Skeletal muscle satellite cell (primary cell): ENCODE measurements around the gene PLCB3.
A peak's percentile ranks its signal among the peaks of the same experiment; 100 is the strongest.

Source experiments
- H3K27me3 ChIP-seq: 2 replicates; pipeline ENCODE4 v1.7.0; 2013; ENCODE audit warnings: low read length; ENCODE audit not compliant: control insufficient read depth, insufficient read depth
- H3K36me3 ChIP-seq: 2 replicates; pipeline ENCODE4 v1.7.0; 2013; ENCODE audit warnings: mild to moderate bottlenecking, control low read depth, low read length; ENCODE audit not compliant: insufficient read depth
- H3K4me1 ChIP-seq: 2 replicates; pipeline ENCODE4 v1.7.0; 2013; ENCODE audit warnings: low read length; ENCODE audit not compliant: control insufficient read depth, insufficient read depth
- H3K4me2 ChIP-seq: 2 replicates; pipeline ENCODE4 v1.7.0; 2013; ENCODE audit warnings: mild to moderate bottlenecking, low read length
- H3K4me3 ChIP-seq: 2 replicates; pipeline ENCODE4 v1.7.0; 2013; ENCODE audit warnings: low read length
- H3K9ac ChIP-seq: 2 replicates; pipeline ENCODE4 v1.7.0; 2013; ENCODE audit warnings: mild to moderate bottlenecking, low read depth, low read length, moderate library complexity
- H3K9me3 ChIP-seq: replicated peaks from 2 replicates; pipeline ENCODE4 v1.7.0; 2013; ENCODE audit warnings: mild to moderate bottlenecking, control low read depth, low read length

The PLCB3 gene

DNA sequence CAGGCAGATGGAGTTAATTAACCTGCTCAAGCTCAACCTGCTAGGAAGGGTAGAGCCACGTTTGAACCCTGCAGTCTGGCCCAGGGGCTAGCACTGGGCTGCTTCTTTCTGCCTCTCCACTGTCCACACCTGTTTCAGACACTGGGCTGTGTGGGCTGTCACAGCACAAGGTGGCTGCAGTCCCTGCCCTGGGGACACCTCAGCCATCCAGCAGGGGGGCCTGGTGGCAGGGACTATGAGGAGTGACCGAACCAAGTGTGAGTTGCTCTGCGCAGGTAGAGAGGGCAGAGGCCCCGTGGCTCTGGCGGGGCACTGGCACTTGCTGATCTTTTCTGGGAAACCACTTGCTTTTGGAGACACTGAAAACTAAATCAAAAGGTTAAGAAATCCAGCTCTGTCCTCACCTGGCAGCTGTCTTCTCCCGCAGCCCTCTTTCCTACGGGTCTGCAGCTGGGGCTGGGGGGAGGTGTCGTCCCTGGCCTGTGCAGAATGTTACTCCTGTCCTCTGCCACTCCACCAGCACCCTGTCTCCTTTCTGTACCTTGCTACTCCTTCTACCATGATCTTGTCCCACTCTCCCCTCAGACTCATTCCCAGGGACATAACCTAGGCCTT, 27.4 kb downstream of the PLCB3 start:
- no peak overlapping the region for H3K9ac ChIP-seq
- no peak overlapping the region for H3K4me3 ChIP-seq
- no peak overlapping the region for H3K4me2 ChIP-seq
- H3K27me3 ChIP-seq = no peaks in the 10 kb centered on the region
- H3K9me3 ChIP-seq = no peaks in the 10 kb centered on the region
- H3K36me3 ChIP-seq = peaks cover 9% of the 10 kb centered on the region
- H3K4me1 ChIP-seq = peaks cover 11% of the 10 kb centered on the region

- no peak overlapping the region for H3K4me3 ChIP-seq
- H3K36me3 ChIP-seq = peaks cover 4% of the 10 kb centered on the region
- no peaks in the 10 kb centered on the region for H3K27me3 ChIP-seq
- H3K9me3 ChIP-seq = no peaks in the 10 kb centered on the region
- no peak overlapping the region for H3K4me2 ChIP-seq
- peaks cover 20% of the 10 kb centered on the region for H3K4me1 ChIP-seq
- no peak overlapping the region for H3K9ac ChIP-seq
Observed at GRCh38 chr11:64281957-64282770, 30.8 kb downstream of the PLCB3 start.

- peaks cover 20% of the 10 kb centered on the region for H3K4me1 ChIP-seq
- H3K9me3 ChIP-seq = no peaks in the 10 kb centered on the region
- no peaks in the 10 kb centered on the region for H3K27me3 ChIP-seq
- H3K4me3 ChIP-seq = no peak overlapping the region
- no peak overlapping the region for H3K9ac ChIP-seq
- peak overlapping the region; percentile 99 for H3K4me2 ChIP-seq
- H3K36me3 ChIP-seq = no peaks in the 10 kb centered on the region
Observed at GRCh38 chr11:64283092-64283491, 31.8 kb downstream of the PLCB3 start.

- peak within 1 kb of the TSS; percentile 84 for H3K4me3 ChIP-seq
- peaks cover 20% of the 10 kb centered on the region for H3K4me1 ChIP-seq
- H3K36me3 ChIP-seq = no peaks in the 10 kb centered on the region
- no peaks in the 10 kb centered on the region for H3K27me3 ChIP-seq
- H3K4me2 ChIP-seq = peak within 1 kb of the TSS; percentile 99
- H3K9me3 ChIP-seq = no peaks in the 10 kb centered on the region
- H3K9ac ChIP-seq = peak within 1 kb of the TSS; percentile 88
Observed at GRCh38 chr11:64284048-64284961, 33.0 kb downstream of the PLCB3 start, which contains the start of gene BAD. Gene BAD (minus strand): TSS chr11:64284665. CDS start chr11:64284368, 297 bp downstream.

DNA sequence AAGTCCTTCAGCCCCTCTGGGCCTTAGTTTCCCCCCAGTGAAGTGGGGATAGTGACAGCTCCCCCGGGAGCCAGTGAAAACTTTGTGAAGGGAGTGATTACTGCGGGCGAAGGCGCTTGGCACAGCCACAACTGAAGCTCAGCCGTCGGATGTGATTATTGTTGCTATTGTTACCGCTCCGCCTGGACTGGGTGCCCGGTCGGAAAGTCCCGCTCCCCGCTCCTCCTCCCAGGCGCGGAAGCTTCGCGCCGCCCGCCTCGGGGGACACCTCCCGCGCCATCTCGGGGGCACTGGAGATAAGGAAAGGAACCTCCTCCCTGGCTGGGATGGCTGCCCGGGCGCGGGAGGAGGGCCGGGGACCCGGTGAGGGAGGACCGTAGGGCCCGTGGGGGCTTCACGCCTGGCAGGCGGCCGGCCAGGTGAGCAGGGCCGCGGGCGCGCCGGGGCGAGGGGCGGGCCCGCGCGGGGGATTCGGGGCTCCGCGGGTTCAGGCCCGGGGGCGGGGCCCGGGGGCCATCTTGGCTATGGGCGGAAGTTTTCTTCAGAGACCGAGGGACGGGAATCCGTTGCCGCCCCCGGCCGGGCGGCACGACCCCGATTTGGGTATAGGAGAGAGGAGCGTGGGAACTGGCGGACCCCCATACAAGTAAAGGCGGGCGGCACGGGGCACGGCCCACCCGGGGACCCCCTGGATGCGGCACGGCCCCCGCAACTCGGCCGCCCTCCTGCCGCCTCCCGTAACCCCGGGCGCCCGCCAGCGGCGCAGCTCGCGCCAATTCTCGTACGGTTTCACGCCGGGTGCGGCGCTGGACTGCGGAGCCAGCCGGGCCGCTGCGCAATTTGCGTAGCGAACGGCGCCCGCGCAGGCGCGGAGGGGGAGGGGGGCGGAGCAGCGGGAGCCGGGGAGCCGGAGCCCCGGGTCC, 33.9 kb downstream of the PLCB3 start, which contains the start of gene GPR137:
TSS of gene GPR137 (plus strand) at position 887 of the 923 bp plus-strand sequence. CDS start 677 bp downstream, outside the sequence.
- Histone ChIP-seq H3K4me2 (peak within 1 kb of the TSS; percentile 99), H3K9me3 (no peaks in the 10 kb centered on the region), H3K27me3 (peaks cover 1% of the 10 kb centered on the region), H3K4me3 (peak within 1 kb of the TSS; percentile 84), H3K9ac (peak within 1 kb of the TSS; percentile 88), H3K4me1 (peaks cover 20% of the 10 kb centered on the region), H3K36me3 (no peaks in the 10 kb centered on the region)

GRCh38 chr11:64285885-64286800, 34.8 kb downstream of the PLCB3 start:
- no peaks in the 10 kb centered on the region for H3K9me3 ChIP-seq
- H3K4me1 ChIP-seq = peaks cover 20% of the 10 kb centered on the region
- H3K4me3 ChIP-seq = peak overlapping the region; percentile 84
- H3K9ac ChIP-seq = peak overlapping the region; percentile 88
- peaks cover 11% of the 10 kb centered on the region for H3K27me3 ChIP-seq
- no peaks in the 10 kb centered on the region for H3K36me3 ChIP-seq
- H3K4me2 ChIP-seq = peak overlapping the region; percentile 99

GRCh38 chr11:64286801-64287159, 35.5 kb downstream of the PLCB3 start:
- H3K9me3 ChIP-seq = no peaks in the 10 kb centered on the region
- peaks cover 16% of the 10 kb centered on the region for H3K27me3 ChIP-seq
- no peak overlapping the region for H3K9ac ChIP-seq
- H3K4me2 ChIP-seq = no peak overlapping the region
- H3K4me1 ChIP-seq = peaks cover 21% of the 10 kb centered on the region
- H3K4me3 ChIP-seq = no peak overlapping the region
- H3K36me3 ChIP-seq = no peaks in the 10 kb centered on the region

DNA sequence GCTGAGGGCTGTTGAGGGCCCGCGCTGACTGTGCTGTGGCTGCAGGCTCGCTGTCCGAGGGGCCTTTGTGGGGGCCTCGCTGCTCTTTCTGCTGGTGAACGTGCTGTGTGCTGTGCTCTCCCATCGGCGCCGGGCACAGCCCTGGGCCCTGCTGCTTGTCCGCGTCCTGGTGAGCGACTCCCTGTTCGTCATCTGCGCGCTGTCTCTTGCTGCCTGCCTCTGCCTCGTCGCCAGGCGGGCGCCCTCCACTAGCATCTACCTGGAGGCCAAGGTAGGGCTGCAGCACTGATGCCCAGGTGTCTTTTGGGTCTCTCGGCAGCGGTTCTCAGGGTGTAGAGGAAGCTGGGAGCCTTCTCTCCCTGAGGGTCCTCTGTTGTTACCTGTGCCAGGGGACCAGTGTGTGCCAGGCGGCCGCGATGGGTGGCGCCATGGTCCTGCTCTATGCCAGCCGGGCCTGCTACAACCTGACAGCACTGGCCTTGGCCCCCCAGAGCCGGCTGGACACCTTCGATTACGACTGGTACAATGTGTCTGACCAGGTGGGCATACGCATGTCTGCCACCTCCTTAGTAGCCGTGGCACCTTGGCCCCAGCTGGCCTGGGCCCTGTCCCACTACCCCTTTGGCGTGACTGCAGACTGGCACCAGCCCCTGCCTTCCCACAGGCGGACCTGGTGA, 36.5 kb downstream of the PLCB3 start:
- Histone ChIP-seq H3K9ac (no peak overlapping the region), H3K27me3 (peaks cover 27% of the 10 kb centered on the region)

GRCh38 chr11:64288353-64288750, 37.0 kb downstream of the PLCB3 start:
- H3K27me3 ChIP-seq = peaks cover 32% of the 10 kb centered on the region
- H3K9ac ChIP-seq = no peak overlapping the region
- H3K36me3 ChIP-seq = no peaks in the 10 kb centered on the region
- no peaks in the 10 kb centered on the region for H3K9me3 ChIP-seq
- peaks cover 26% of the 10 kb centered on the region for H3K4me1 ChIP-seq
- H3K4me3 ChIP-seq = no peak overlapping the region
- H3K4me2 ChIP-seq = no peak overlapping the region

More for the DNA sequence above, 36.5 kb downstream of the PLCB3 start:
- H3K36me3 ChIP-seq = no peaks in the 10 kb centered on the region
- no peak overlapping the region for H3K4me3 ChIP-seq
- H3K4me1 ChIP-seq = peaks cover 28% of the 10 kb centered on the region
- no peaks in the 10 kb centered on the region for H3K9me3 ChIP-seq
- no peak overlapping the region for H3K4me2 ChIP-seq
